ENCODE data around the gene C1orf146. TPM values are rescaled to one million over a fixed set of nuclear protein-coding genes. Genes with fewer than 3 reads are reported as not detected.

Gene C1orf146
- total RNA-seq, 4 donors from 2014 or later = not detected

GRCh38 chr1:92188436-92189255, 29.1 kb upstream of the C1orf146 start:
- WGBS, 2 donors = 84% methylated on average over 7 of the region's 7 CpGs
- intact Hi-C loops (cut with DNase I; ENCODE audit: low total_unique reads) = no loop called here
- DNase-seq (ENCODE audit: low spot score in 2 of 2) = no peak
- H3K4me3 ChIP-seq (ENCODE audit: low read depth, poor library complexity, severe bottlenecking) = no peak overlapping the region
- TF ChIP-seq POLR2A (IDR thresholded peaks at IDR 0.05) = no peak
- TF ChIP-seq, protein P1, sequence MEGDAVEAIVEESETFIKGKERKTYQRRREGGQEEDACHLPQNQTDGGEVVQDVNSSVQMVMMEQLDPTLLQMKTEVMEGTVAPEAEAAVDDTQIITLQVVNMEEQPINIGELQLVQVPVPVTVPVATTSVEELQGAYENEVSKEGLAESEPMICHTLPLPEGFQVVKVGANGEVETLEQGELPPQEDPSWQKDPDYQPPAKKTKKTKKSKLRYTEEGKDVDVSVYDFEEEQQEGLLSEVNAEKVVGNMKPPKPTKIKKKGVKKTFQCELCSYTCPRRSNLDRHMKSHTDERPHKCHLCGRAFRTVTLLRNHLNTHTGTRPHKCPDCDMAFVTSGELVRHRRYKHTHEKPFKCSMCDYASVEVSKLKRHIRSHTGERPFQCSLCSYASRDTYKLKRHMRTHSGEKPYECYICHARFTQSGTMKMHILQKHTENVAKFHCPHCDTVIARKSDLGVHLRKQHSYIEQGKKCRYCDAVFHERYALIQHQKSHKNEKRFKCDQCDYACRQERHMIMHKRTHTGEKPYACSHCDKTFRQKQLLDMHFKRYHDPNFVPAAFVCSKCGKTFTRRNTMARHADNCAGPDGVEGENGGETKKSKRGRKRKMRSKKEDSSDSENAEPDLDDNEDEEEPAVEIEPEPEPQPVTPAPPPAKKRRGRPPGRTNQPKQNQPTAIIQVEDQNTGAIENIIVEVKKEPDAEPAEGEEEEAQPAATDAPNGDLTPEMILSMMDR (IDR thresholded peaks at IDR 0.05) = no peak

DNA sequence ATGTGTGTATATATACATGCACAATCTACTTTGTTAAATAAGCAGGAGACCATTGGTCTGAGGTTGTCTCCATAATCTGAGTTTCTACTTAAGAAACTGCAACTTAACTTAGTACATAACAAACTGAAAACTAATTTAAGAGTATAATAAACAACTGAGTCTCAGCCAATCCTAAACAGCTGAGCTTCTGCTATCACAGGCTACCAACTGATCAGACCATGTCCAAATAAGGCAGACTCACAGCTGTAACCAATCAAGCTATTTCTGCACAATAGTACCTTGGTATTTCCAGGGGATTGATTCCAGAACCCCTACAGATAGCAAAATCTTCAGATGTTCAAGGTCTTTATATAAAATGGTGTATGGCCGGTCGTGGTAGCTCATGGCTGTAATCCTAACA, 26.0 kb upstream of the C1orf146 start:
- 56 to 63% methylated on average over 2 of the region's 2 CpGs for whole genome bisulfite sequencing, 2 donors
- DNase-seq (ENCODE audit: low spot score in 2 of 2) = no peak

GRCh38 chr1:92192246-92192645, 25.5 kb upstream of the C1orf146 start:
- no peak for TF ChIP-seq POLR2A (IDR thresholded peaks at IDR 0.05)
- TF ChIP-seq, protein P1 (IDR thresholded peaks at IDR 0.05) = no peak
- no peak for DNase-seq (ENCODE audit: low spot score in 2 of 2)
- WGBS, 2 donors = 84 to 92% methylated on average over 9 of the region's 9 CpGs
- intact Hi-C loops (cut with DNase I; ENCODE audit: low total_unique reads) = no loop called here
- no peak overlapping the region for H3K4me3 ChIP-seq (ENCODE audit: low read depth, poor library complexity, severe bottlenecking)

More for the DNA sequence above, 26.0 kb upstream of the C1orf146 start:
- intact Hi-C loops (cut with DNase I; ENCODE audit: low total_unique reads) = no loop called here
- H3K4me3 ChIP-seq (ENCODE audit: low read depth, poor library complexity, severe bottlenecking) = no peak overlapping the region
- TF ChIP-seq, protein P1 (IDR thresholded peaks at IDR 0.05) = no peak
- TF ChIP-seq POLR2A (IDR thresholded peaks at IDR 0.05) = no peak

DNA sequence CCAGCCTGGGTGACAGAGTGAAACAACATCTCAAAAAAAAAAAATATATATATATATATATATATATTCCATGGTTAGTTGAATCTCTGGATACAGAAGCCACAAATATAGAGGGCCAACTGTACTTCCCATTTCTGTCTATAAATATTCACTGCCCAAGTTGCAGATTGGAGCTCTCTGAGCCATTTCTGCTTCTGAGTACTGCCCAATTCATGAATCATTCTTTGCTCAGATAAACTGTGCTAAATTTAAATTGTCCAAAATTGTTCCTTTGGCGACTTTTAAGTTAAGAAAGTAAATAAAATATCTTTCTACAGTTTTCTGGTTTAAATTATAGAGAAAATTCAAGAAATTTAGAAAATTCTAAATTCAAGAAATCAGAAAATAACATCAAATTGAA, 23.2 kb upstream of the C1orf146 start:
- 73 to 79% methylated on average over 1 of the region's 1 CpG for WGBS, 2 donors
- no peak for DNase-seq (ENCODE audit: low spot score in 2 of 2)
- H3K4me3 ChIP-seq (ENCODE audit: low read depth, poor library complexity, severe bottlenecking) = no peak overlapping the region
- intact Hi-C loops (cut with DNase I; ENCODE audit: low total_unique reads) = no loop called here
- TF ChIP-seq POLR2A (IDR thresholded peaks at IDR 0.05) = no peak
- TF ChIP-seq, protein P1 (IDR thresholded peaks at IDR 0.05) = no peak

DNA sequence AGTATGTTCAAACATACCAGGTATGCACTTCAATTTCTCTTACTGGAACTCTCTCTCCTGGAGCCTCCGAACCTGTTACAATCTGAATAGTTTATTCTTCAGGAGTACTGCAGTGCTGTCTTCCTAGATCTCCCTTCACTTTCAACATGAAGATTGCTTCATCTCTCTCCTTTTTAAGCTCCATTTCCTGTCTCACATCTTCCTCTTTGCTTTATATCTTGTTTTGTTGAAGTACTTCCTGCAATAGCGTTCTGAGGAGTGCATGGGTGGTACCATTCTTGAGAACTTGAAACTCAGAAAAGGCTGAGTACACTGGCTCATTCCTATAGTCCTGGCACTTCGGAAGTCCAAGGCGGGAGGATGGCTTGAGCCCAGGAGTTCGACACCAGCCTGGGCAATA, 15.7 kb upstream of the C1orf146 start:
- WGBS, 2 donors = 80 to 81% methylated on average over 5 of the region's 5 CpGs
- intact Hi-C loops (cut with DNase I; ENCODE audit: low total_unique reads) = no loop called here
- no peak overlapping the region for H3K4me3 ChIP-seq (ENCODE audit: low read depth, poor library complexity, severe bottlenecking)
- TF ChIP-seq POLR2A (IDR thresholded peaks at IDR 0.05) = no peak
- TF ChIP-seq, protein P1 (IDR thresholded peaks at IDR 0.05) = no peak
- DNase-seq (ENCODE audit: low spot score in 2 of 2) = no peak

DNA sequence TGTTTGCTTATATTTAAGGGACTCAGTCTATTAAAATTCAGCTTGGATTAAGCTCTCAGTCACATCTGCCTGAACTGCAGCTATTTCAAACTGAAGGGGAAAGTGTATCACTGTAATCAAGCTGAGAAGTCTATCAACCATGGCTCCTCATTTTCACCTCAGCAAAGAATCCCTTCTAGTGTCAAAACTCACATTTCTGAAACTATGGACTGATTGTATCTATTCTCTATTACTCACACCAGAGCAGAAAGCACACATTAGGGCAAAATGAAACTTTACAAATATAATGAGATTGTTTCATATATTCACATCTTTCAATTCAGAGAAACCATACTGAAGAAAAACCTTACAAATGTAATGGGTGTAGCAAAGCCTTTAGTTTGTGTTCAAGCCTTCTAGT, 14.6 kb upstream of the C1orf146 start:
- DNase-seq (ENCODE audit: low spot score in 2 of 2) = no peak
- intact Hi-C loops (cut with DNase I; ENCODE audit: low total_unique reads) = no loop called here
- no peak overlapping the region for H3K4me3 ChIP-seq (ENCODE audit: low read depth, poor library complexity, severe bottlenecking)
- TF ChIP-seq, protein P1 (IDR thresholded peaks at IDR 0.05) = no peak
- TF ChIP-seq POLR2A (IDR thresholded peaks at IDR 0.05) = no peak

Data from lower leg skin (tissue), 4 donors.